ENCODE results near the gene HECW1.
"Not testable (repeated sequence)": the region's sequence is repeated elsewhere in the genome, so short reads cannot be mapped to it uniquely, and the experiment has no call there.

The HECW1 gene

GRCh38 chr7:43199371-43200160 is 87.1 kb downstream of the HECW1 start:
- Mint-ChIP-seq H3K9me3 (no peaks in the 10 kb centered on the region), H3K27me3 (peaks cover 9% of the 10 kb centered on the region), H3K4me1 (no peaks in the 10 kb centered on the region), H3K36me3 (no peaks in the 10 kb centered on the region), H3K4me3 (no peak overlapping the region), H3K27ac (no peak overlapping the region)
- ATAC-seq = no peak

DNA sequence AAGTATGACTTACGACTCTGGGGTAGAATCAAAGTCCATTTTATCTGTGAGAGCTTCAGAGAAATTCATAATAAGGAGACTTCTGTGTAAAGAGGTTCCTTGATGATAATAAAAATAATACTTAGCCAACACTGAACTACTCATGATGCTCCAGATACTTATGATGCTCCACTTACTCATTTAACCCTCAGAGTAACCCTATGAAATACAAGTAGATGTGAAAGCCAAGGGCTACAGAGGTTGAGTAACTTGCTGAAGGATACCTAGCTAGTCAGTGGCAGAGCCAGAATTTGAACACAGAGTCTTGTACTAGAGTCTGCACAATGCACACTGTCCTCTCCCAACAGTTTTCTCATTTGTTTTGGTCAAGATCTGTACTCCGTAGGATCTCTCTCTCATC is 89.5 kb downstream of the HECW1 start:
- H3K4me1 Mint-ChIP-seq = no peaks in the 10 kb centered on the region
- H3K36me3 Mint-ChIP-seq = no peaks in the 10 kb centered on the region
- no peak overlapping the region for H3K4me3 Mint-ChIP-seq
- H3K27me3 Mint-ChIP-seq = peaks cover 9% of the 10 kb centered on the region
- H3K27ac Mint-ChIP-seq = no peak overlapping the region
- H3K9me3 Mint-ChIP-seq = no peaks in the 10 kb centered on the region
- ATAC-seq = no peak

GRCh38 chr7:43204081-43204480 is 91.6 kb downstream of the HECW1 start:
- H3K27me3 Mint-ChIP-seq = peaks cover 10% of the 10 kb centered on the region

GRCh38 chr7:43205171-43205795 is 92.8 kb downstream of the HECW1 start:
- Mint-ChIP-seq H3K9me3 (no peaks in the 10 kb centered on the region), H3K4me3 (no peak overlapping the region), H3K4me1 (no peaks in the 10 kb centered on the region), H3K27ac (no peak overlapping the region), H3K36me3 (no peaks in the 10 kb centered on the region), H3K27me3 (peaks cover 22% of the 10 kb centered on the region)
- no peak for ATAC-seq

More at GRCh38 chr7:43204081-43204480, 91.6 kb downstream of the HECW1 start:
- Mint-ChIP-seq H3K36me3 (no peaks in the 10 kb centered on the region), H3K27ac (no peak overlapping the region), H3K9me3 (no peaks in the 10 kb centered on the region), H3K4me3 (no peak overlapping the region), H3K4me1 (no peaks in the 10 kb centered on the region)
- ATAC-seq = no peak

DNA sequence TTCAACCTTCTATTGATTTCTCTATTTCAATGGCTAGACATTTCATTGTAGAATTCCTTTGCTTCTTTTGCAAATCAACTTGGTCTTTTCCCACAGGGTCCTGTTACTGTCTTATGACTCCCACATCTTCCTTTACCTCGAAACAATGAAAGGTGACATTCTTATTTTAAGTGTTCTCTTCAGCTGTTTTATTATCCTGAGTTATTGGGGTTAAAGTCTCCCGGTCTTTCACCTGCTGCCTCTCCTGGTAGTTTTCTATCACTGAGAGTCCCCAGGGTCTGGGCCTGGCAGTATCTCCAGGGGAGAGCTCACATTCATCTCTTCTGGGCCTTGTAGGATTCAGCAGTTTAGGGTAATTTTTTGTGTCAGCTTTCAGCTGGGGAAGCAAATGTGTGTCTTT is 95.8 kb downstream of the HECW1 start:
- peaks cover 17% of the 10 kb centered on the region for H3K27me3 Mint-ChIP-seq
- no peaks in the 10 kb centered on the region for H3K9me3 Mint-ChIP-seq
- no peaks in the 10 kb centered on the region for H3K4me1 Mint-ChIP-seq
- H3K27ac Mint-ChIP-seq = no peak overlapping the region
- no peak overlapping the region for H3K4me3 Mint-ChIP-seq
- ATAC-seq = peak; percentile 6
- H3K36me3 Mint-ChIP-seq = no peaks in the 10 kb centered on the region

DNA sequence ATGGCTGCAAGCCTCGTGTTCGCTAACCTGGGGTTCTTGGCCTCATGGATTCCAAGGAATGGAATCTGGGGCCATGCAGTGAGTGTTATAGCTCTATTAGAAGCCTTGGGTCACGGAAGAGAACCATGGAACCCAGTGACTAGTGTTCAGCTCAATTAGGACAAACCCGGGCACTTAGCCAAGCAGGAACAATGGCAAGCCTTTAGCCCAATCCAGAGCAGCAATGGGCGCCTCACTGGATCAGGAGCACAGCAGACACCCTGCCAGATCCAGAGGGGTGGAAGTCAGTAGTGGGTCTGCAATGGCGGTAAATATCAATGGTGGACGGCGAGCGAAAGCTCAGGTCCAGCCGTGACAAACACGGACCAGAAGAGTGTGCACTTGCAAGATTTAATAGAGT is 98.1 kb downstream of the HECW1 start:
- not testable (repeated sequence) for ATAC-seq, H3K27ac Mint-ChIP-seq, H3K4me3 Mint-ChIP-seq, H3K36me3 Mint-ChIP-seq, H3K4me1 Mint-ChIP-seq, H3K9me3 Mint-ChIP-seq
- H3K27me3 Mint-ChIP-seq = peaks cover 31% of the 10 kb centered on the region

- Mint-ChIP-seq H3K36me3 (no peaks in the 10 kb centered on the region), H3K4me1 (no peaks in the 10 kb centered on the region), H3K27ac (no peak overlapping the region), H3K27me3 (peaks cover 37% of the 10 kb centered on the region), H3K4me3 (no peak overlapping the region), H3K9me3 (no peaks in the 10 kb centered on the region)
- ATAC-seq = no peak
Measured at GRCh38 chr7:43211286-43211685, 98.8 kb downstream of the HECW1 start.

DNA sequence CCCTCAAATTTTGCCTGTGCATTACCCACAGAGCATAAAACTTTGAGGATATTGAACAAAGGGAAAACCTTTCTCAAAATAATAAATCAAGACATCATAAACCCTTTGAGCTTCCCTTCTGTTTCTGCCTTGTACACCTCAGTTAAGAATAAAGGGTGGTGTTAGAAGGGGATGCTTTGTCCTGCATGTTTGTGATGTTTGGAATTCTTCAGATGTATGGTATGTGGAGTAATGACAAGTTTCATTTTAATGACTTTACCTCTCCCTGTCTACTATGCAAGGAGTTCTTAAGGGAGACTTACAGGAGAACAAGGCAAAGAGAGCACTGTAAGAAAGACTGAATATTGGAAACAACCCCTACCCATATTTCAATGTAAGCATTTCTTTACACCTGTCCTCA is 99.2 kb downstream of the HECW1 start:
- ATAC-seq = no peak
- no peaks in the 10 kb centered on the region for H3K4me1 Mint-ChIP-seq
- H3K36me3 Mint-ChIP-seq = no peaks in the 10 kb centered on the region
- no peak overlapping the region for H3K27ac Mint-ChIP-seq
- H3K9me3 Mint-ChIP-seq = no peaks in the 10 kb centered on the region
- peaks cover 37% of the 10 kb centered on the region for H3K27me3 Mint-ChIP-seq
- H3K4me3 Mint-ChIP-seq = no peak overlapping the region

DNA sequence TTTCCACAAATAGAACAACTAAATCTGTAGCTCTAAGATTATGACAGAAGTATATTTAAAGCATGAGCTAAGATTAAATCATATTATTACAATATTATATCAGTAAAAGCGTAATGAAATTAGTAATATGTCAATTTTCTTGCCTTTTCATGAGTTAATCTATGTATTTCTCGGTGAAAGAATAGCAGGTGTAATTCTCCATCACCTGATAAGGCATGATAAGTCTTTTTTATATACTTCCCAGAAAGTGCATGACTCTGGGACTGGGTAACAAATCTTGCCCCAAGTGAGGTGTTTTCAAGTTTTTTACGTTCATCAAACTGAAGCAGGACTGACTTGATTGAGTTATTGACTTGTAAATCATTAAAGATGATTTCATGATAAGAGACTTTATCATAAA is 100.5 kb downstream of the HECW1 start:
- no peaks in the 10 kb centered on the region for H3K4me1 Mint-ChIP-seq
- H3K9me3 Mint-ChIP-seq = no peaks in the 10 kb centered on the region
- no peak overlapping the region for H3K4me3 Mint-ChIP-seq
- H3K27ac Mint-ChIP-seq = no peak overlapping the region
- H3K36me3 Mint-ChIP-seq = no peaks in the 10 kb centered on the region
- H3K27me3 Mint-ChIP-seq = peaks cover 44% of the 10 kb centered on the region
- ATAC-seq = no peak

- H3K27me3 Mint-ChIP-seq = peaks cover 45% of the 10 kb centered on the region
- no peaks in the 10 kb centered on the region for H3K36me3 Mint-ChIP-seq
- H3K27ac Mint-ChIP-seq = no peak overlapping the region
- no peak for ATAC-seq
- H3K4me3 Mint-ChIP-seq = no peak overlapping the region
- H3K9me3 Mint-ChIP-seq = no peaks in the 10 kb centered on the region
- H3K4me1 Mint-ChIP-seq = no peaks in the 10 kb centered on the region
Measured at GRCh38 chr7:43215061-43215460, 102.6 kb downstream of the HECW1 start.

DNA sequence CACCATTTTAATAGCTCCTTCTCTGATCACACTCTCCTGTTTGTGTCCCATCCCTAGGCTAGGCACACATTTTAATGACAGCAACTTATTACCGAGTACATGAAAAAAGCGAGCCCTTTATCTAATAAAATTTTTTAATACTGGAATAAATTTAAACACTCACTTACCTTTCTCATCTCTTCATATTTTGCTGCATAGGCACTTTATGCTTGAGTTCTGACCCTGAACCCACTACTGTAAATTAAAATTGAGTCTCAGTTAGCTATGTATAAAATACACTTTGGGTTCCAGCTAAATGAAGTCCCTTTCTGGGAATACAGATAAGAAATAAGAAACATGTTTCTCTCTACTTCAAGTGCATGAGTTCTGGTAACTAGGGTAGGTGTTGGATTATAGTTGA is 104.6 kb downstream of the HECW1 start:
- H3K27me3 Mint-ChIP-seq = peaks cover 39% of the 10 kb centered on the region
- ATAC-seq = no peak
- no peaks in the 10 kb centered on the region for H3K4me1 Mint-ChIP-seq
- H3K4me3 Mint-ChIP-seq = no peak overlapping the region
- no peak overlapping the region for H3K27ac Mint-ChIP-seq
- no peaks in the 10 kb centered on the region for H3K9me3 Mint-ChIP-seq
- no peaks in the 10 kb centered on the region for H3K36me3 Mint-ChIP-seq

DNA sequence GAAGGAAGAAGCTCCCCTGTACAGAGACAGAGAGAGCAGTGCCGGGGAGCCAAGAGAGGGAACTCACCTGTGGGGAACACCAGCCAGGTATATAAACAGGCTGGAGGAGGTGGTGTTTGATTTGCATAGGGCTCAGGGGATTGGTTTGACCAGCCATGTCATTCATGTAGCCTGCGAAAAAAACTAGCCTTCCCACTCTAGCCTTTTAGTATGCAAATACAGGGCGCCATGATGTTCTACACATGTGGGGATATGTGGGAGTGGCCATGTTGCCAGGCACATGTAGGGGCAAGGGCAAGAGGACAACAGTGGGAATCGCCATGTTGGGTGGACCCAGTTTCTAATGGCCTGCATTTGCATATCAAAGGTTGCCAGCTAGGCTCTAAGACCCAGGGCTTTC is 106.5 kb downstream of the HECW1 start:
- not testable (repeated sequence) for H3K4me1 Mint-ChIP-seq, H3K9me3 Mint-ChIP-seq, ATAC-seq

DNA sequence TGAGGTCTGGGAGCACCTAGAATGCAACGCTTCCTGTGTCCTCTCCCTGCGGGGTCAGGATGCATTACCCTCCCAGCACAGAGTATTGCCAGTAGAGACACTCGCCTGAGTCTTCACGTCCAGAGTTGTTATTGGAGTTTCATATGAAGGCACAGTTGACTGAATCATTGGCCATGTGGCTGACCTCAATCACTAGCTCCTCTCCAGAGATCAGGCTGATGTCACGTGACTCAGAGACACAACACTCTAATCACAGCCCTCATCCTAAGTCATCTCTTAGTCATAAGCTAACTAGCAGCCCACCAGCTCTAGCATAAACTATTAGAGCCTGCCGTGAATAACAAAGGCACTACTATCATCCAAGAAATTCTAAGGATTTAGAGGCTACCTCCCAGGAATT is 107.8 kb downstream of the HECW1 start:
- ATAC-seq = no peak
- Mint-ChIP-seq H3K9me3 (no peaks in the 10 kb centered on the region), H3K4me1 (no peaks in the 10 kb centered on the region), H3K36me3 (no peaks in the 10 kb centered on the region), H3K27ac (no peak overlapping the region), H3K4me3 (no peak overlapping the region), H3K27me3 (peaks cover 28% of the 10 kb centered on the region)

More for the DNA sequence above, 106.5 kb downstream of the HECW1 start:
- not testable (repeated sequence) for H3K4me3 Mint-ChIP-seq, H3K27ac Mint-ChIP-seq, H3K36me3 Mint-ChIP-seq
- peaks cover 39% of the 10 kb centered on the region for H3K27me3 Mint-ChIP-seq

- Mint-ChIP-seq H3K4me3 (no peak overlapping the region), H3K4me1 (no peaks in the 10 kb centered on the region), H3K9me3 (no peaks in the 10 kb centered on the region), H3K36me3 (no peaks in the 10 kb centered on the region), H3K27ac (no peak overlapping the region), H3K27me3 (peaks cover 23% of the 10 kb centered on the region)
- no peak for ATAC-seq
Measured at GRCh38 chr7:43220742-43221141, 108.3 kb downstream of the HECW1 start.

GRCh38 chr7:43229801-43230200 is 117.4 kb downstream of the HECW1 start:
- no peaks in the 10 kb centered on the region for H3K36me3 Mint-ChIP-seq
- no peaks in the 10 kb centered on the region for H3K4me1 Mint-ChIP-seq
- no peak overlapping the region for H3K4me3 Mint-ChIP-seq
- H3K27me3 Mint-ChIP-seq = peaks cover 17% of the 10 kb centered on the region
- no peaks in the 10 kb centered on the region for H3K9me3 Mint-ChIP-seq
- no peak for ATAC-seq
- H3K27ac Mint-ChIP-seq = no peak overlapping the region

DNA sequence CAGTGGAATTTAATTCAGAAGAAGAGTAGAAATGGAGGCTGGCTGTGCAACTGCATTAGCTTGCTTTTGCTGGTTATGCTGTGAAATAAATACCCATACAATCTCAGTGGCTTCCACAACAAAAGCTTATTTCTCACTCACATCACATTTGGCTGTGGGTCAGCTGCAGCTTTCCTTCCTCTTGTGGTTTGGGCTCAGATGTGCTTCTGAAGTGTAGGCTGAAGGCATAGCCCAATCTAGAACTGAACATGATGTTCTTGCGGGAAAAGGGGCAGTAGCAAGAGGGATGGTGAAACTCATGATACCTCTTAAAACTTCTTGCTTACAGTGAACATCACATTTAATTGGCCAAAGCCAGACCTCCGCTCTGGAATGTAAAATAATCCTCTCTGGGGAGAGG is 119.9 kb downstream of the HECW1 start:
- H3K9me3 Mint-ChIP-seq = no peaks in the 10 kb centered on the region
- peaks cover 22% of the 10 kb centered on the region for H3K27me3 Mint-ChIP-seq
- no peak overlapping the region for H3K27ac Mint-ChIP-seq
- no peak overlapping the region for H3K4me3 Mint-ChIP-seq
- H3K4me1 Mint-ChIP-seq = no peaks in the 10 kb centered on the region
- H3K36me3 Mint-ChIP-seq = no peaks in the 10 kb centered on the region
- ATAC-seq = no peak
